Nephron progenitor cell (in vitro differentiated cells): ENCODE data around the gene LIFR.
A peak's percentile ranks its signal among the peaks of the same experiment; 100 is the strongest.

ENCODE experiments used
- DNase-seq: peaks from one replicate; pipeline ENCODE4 v3.0.0; 2021
- H3K27ac Mint-ChIP-seq: 2 replicates; pipeline ENCODE4 v1.8.0; 2021; ENCODE audit warnings: mild to moderate bottlenecking, moderate library complexity, mixed read lengths
- H3K27me3 Mint-ChIP-seq: 2 replicates; pipeline ENCODE4 v1.8.0; 2021; ENCODE audit warnings: mild to moderate bottlenecking, low read depth, mixed read lengths; ENCODE audit not compliant: poor library complexity
- H3K36me3 Mint-ChIP-seq: 2 replicates; pipeline ENCODE4 v1.8.0; 2021; ENCODE audit warnings: low read depth, mixed read lengths
- H3K4me1 Mint-ChIP-seq: 2 replicates; pipeline ENCODE4 v1.8.0; 2021; ENCODE audit warnings: mixed read lengths
- H3K4me3 Mint-ChIP-seq: 2 replicates; pipeline ENCODE4 v1.8.0; 2021; ENCODE audit warnings: mild to moderate bottlenecking, moderate library complexity, mixed read lengths
- H3K9me3 Mint-ChIP-seq: 2 replicates; pipeline ENCODE4 v1.8.0; 2021; ENCODE audit warnings: mild to moderate bottlenecking, moderate library complexity, mixed read lengths
- TF ChIP-seq, protein P1 (sequence below): fragments of 200-600 bp; sonication (generic); IDR thresholded peaks from 2 replicates; pipeline ENCODE4 v1.5.0; 2021; ENCODE audit warnings: antibody characterized with exemption

The LIFR gene

DNA sequence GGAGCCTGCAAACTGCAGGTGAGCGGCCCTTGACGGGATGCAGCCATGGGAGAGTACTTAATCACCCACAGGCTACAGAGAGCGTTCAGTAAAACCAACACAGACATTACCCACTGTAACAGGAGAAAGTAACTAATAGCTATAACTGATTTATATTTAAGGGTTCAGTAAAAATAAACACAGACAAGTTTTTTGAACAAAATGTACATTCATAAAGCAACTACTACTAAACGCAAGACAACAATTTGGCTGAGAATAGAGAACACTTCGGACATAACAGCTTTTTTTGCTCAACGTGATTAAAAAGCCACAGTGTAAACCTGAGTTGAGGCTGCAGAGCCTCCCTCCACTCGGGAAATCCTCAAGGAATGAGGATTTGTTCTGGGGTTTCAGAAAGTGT is 61.7 kb downstream of the LIFR start:
- Mint-ChIP-seq H3K9me3 (no peaks in the 10 kb centered on the region), H3K36me3 (peaks cover 12% of the 10 kb centered on the region), H3K4me1 (peaks cover 23% of the 10 kb centered on the region), H3K27ac (peak overlapping the region; percentile 57), H3K27me3 (no peaks in the 10 kb centered on the region), H3K4me3 (no peak overlapping the region)
- TF ChIP-seq, protein P1, sequence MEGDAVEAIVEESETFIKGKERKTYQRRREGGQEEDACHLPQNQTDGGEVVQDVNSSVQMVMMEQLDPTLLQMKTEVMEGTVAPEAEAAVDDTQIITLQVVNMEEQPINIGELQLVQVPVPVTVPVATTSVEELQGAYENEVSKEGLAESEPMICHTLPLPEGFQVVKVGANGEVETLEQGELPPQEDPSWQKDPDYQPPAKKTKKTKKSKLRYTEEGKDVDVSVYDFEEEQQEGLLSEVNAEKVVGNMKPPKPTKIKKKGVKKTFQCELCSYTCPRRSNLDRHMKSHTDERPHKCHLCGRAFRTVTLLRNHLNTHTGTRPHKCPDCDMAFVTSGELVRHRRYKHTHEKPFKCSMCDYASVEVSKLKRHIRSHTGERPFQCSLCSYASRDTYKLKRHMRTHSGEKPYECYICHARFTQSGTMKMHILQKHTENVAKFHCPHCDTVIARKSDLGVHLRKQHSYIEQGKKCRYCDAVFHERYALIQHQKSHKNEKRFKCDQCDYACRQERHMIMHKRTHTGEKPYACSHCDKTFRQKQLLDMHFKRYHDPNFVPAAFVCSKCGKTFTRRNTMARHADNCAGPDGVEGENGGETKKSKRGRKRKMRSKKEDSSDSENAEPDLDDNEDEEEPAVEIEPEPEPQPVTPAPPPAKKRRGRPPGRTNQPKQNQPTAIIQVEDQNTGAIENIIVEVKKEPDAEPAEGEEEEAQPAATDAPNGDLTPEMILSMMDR = no peak
- DNase-seq = no peak

DNA sequence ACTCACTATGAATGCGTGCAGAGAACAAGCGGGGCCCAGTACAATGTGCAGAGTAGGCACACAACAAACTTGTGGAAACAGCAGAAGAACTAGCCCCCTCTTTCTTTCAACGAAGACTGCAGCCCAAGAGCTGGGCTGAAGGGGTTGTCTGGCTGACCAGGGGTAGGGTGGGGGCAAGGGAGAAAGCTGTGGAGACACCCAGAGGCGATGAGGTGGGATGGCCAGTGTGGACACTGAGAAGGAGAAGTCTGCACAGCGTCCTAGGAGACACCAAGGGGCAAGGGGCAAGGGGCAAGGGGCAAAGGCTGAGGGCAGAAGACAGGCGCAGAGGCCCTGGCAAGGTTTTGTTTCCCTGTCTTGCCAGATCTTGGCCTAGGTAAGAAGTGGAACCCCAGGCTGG is 62.3 kb downstream of the LIFR start:
- Mint-ChIP-seq H3K4me3 (no peak overlapping the region), H3K4me1 (peaks cover 23% of the 10 kb centered on the region), H3K9me3 (no peaks in the 10 kb centered on the region), H3K27ac (peak overlapping the region; percentile 57), H3K36me3 (peaks cover 12% of the 10 kb centered on the region), H3K27me3 (no peaks in the 10 kb centered on the region)
- TF ChIP-seq, protein P1 = no peak
- DNase-seq = no peak

DNA sequence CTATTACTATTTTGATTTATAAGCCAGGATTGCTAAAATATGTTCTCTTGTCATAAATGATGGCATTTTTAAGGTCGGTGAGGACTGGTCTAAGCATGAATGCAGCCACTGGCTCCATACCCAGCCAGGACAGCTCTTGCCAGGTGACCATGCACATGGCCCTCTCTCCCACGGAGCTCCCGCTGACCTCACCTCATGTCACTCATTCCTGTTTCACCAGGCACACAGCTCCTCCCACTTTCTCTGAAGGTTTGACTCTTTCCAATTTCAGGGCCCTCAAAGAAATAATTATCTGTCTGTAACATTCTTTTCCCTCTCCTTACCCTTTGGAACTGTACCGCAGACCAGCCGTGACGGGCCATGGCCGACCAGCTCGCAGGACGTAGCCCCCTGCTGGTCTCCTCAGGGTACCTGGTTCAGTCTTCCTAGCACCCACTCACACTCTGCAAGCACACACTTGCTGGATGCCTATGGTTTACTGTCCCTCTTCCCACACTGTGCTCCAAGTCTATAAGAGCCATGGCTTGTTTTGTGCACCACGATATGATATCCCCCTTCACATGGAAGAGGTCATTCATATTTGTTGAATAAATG is 72.5 kb downstream of the LIFR start:
- no peak for DNase-seq
- H3K4me3 Mint-ChIP-seq = no peak overlapping the region

DNA sequence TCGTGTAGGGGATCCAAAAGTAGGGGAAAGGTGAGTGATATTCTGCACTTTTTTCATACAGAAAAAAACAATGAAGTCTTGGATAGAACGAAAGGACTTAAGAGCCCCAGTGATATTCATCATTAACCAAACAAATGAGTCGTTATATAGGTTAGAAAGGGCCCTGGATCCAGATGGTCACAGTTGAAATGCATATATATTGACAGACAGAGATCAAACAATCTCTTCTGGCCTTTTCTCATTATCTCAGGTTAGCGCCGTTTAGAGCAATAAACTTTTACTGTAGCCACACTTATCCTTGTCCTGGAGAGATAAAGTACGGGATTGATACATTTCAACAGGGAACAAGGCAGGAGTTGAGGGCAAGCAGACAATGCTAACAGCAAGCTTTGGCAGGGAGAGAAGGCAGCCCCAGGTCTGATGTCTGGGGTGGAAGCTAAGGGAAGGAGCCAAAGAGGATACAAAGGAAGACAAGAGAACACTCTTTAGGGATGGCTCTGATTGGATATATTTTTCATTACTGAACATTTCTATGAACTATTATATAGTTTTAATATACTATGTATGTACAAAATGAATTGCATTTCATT is 77.0 kb downstream of the LIFR start:
- DNase-seq = no peak
- Mint-ChIP-seq H3K9me3 (no peaks in the 10 kb centered on the region), H3K27ac (peak overlapping the region; percentile 47), H3K4me3 (no peak overlapping the region), H3K36me3 (peaks cover 14% of the 10 kb centered on the region), H3K4me1 (peaks cover 11% of the 10 kb centered on the region), H3K27me3 (no peaks in the 10 kb centered on the region)
- TF ChIP-seq, protein P1 = no peak

More for the DNA sequence above, 72.5 kb downstream of the LIFR start:
- H3K27ac Mint-ChIP-seq = peak overlapping the region; percentile 71
- H3K9me3 Mint-ChIP-seq = no peaks in the 10 kb centered on the region
- H3K27me3 Mint-ChIP-seq = peaks cover 3% of the 10 kb centered on the region
- H3K36me3 Mint-ChIP-seq = peaks cover 44% of the 10 kb centered on the region
- TF ChIP-seq, protein P1 = no peak
- peaks cover 8% of the 10 kb centered on the region for H3K4me1 Mint-ChIP-seq

DNA sequence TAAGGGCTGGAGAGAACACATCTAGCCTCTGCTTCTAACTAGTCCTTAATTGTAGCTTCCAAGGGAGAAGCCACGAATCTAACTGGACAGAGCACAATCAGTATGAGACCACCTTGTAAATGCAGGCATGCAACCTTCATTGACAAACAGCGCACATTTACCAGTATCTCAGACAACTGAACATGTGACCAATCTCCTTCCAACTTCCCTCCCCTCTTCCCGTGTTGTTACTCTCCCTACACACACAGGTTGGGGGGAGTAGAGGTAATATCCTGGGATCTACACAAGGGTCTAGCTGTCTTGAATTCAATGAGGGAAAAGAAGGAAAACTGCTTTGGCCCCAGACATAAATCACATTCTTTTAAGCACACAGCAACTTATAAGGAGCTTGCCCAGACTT is 77.6 kb downstream of the LIFR start:
- Mint-ChIP-seq H3K4me3 (no peak overlapping the region), H3K9me3 (no peaks in the 10 kb centered on the region), H3K36me3 (peaks cover 9% of the 10 kb centered on the region), H3K4me1 (peaks cover 11% of the 10 kb centered on the region), H3K27ac (peak overlapping the region; percentile 47), H3K27me3 (no peaks in the 10 kb centered on the region)
- DNase-seq = no peak
- TF ChIP-seq, protein P1 = no peak

DNA sequence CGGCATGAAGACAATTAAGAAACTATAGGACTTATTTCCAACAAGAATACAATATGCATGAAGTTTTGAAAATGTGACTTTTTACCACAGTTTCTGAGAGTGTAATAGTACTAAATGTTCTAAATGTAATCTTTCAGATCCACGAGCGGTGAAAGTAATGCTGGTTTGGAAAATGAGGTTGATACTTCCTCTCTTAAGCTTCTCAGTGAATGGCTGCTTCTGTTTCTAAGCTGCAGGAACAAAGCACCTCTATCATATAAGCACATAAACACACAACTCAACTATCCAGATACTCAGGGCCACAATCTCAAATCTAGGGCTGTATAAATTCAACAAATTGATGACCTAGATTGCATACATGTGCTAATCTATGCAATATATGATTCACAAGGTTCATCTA is 78.3 kb downstream of the LIFR start:
- Mint-ChIP-seq H3K36me3 (peaks cover 8% of the 10 kb centered on the region), H3K4me3 (no peak overlapping the region)
- TF ChIP-seq, protein P1 = no peak

More for the DNA sequence above, 78.3 kb downstream of the LIFR start:
- no peak overlapping the region for H3K27ac Mint-ChIP-seq
- no peak for DNase-seq
- no peaks in the 10 kb centered on the region for H3K9me3 Mint-ChIP-seq
- H3K27me3 Mint-ChIP-seq = no peaks in the 10 kb centered on the region
- peaks cover 14% of the 10 kb centered on the region for H3K4me1 Mint-ChIP-seq
